HUES6 (cell line): ENCODE results near the gene DDX56.
A peak's percentile ranks its signal among the peaks of the same experiment; 100 is the strongest.

ENCODE experiments used
- H3K27ac ChIP-seq: 2 replicates; pipeline ENCODE4 v1.7.0; 2013; ENCODE audit warnings: low read depth, mild to moderate bottlenecking, low read length, inconsistent platforms
- H3K27me3 ChIP-seq: 2 replicates; pipeline ENCODE4 v1.6.1; 2013; ENCODE audit warnings: low read length; ENCODE audit not compliant: control insufficient read depth, insufficient read depth
- H3K36me3 ChIP-seq: 2 replicates; pipeline ENCODE4 v1.6.1; 2013; ENCODE audit warnings: low read length; ENCODE audit not compliant: control insufficient read depth, insufficient read depth
- H3K4me1 ChIP-seq: 2 replicates; pipeline ENCODE4 v1.6.1; 2013; ENCODE audit warnings: low read length; ENCODE audit not compliant: control insufficient read depth, insufficient read depth
- H3K4me3 ChIP-seq: 2 replicates; pipeline ENCODE4 v1.5.1; 2013; ENCODE audit warnings: low read depth, low read length
- H3K9ac ChIP-seq: one replicate; pipeline ENCODE4 v1.6.1; 2013; ENCODE audit warnings: mild to moderate bottlenecking, low read length
- H3K9me3 ChIP-seq: 2 replicates; pipeline ENCODE4 v1.6.1; 2013; ENCODE audit warnings: low read depth, low read length; ENCODE audit not compliant: control insufficient read depth, insufficient read depth

Gene DDX56

GRCh38 chr7:44595934-44596635 lies 22.4 kb upstream of the DDX56 start:
- Histone ChIP-seq H3K9me3 (no peaks in the 10 kb centered on the region), H3K4me3 (no peak overlapping the region), H3K36me3 (no peaks in the 10 kb centered on the region), H3K27ac (no peak overlapping the region), H3K4me1 (no peaks in the 10 kb centered on the region), H3K27me3 (no peaks in the 10 kb centered on the region), H3K9ac (no peak overlapping the region)

- H3K27ac ChIP-seq: no peak overlapping the region
- H3K4me1 ChIP-seq: no peaks in the 10 kb centered on the region
- H3K36me3 ChIP-seq: no peaks in the 10 kb centered on the region
- H3K9ac ChIP-seq: no peak overlapping the region
- H3K4me3 ChIP-seq: no peak overlapping the region
- H3K9me3 ChIP-seq: no peaks in the 10 kb centered on the region
- no peaks in the 10 kb centered on the region for H3K27me3 ChIP-seq
Observed at GRCh38 chr7:44590910-44591309, 17.2 kb upstream of the DDX56 start.

DNA sequence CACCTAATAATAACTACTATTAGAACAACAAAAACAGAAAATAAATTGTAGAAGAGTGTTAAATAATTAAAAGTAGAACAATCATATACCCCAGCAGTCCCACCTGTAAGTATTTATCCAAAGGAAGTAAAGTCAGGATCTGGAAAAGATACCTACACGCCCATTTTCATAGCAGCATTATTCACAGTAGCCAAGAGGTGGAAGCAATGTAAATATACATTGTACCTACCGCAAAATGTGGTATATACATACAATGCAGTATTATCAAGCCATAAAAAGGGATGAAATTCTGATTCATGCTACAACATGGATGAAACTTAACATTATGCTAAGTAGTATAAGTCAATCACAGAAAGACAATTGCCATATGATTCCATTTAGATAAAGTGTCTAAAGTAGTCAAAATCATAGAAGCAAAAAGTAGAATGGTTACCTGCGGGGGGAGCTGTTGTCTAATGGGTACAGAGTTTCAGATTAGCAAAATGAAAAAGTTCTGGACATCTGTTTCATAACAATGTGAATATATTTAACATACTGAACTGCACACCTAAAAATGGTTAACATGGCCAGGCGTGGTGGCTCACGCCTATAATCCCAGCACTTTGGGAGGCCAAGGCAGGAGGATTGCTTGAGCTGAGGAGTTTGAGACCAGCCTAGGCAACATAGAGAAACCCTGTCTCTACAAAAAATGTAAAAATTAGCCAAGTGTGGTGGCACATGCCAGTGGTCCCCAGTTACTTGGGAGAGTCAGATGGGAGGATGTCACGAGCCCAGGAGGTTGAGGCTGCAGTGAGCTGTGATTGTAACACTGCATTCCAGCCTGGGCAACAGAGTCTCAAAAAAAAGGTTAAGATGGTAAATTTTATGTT lies 14.4 kb upstream of the DDX56 start:
- no peak overlapping the region for H3K4me3 ChIP-seq
- no peaks in the 10 kb centered on the region for H3K27me3 ChIP-seq
- H3K4me1 ChIP-seq: 0 out of 2 replicates have a peak, but pooled peaks cover 1% of the 10 kb centered on the region
- no peak overlapping the region for H3K27ac ChIP-seq
- H3K36me3 ChIP-seq: no peaks in the 10 kb centered on the region
- no peak overlapping the region for H3K9ac ChIP-seq
- H3K9me3 ChIP-seq: no peaks in the 10 kb centered on the region

GRCh38 chr7:44583146-44583865 lies 9.6 kb upstream of the DDX56 start:
- Histone ChIP-seq H3K9ac (no peak overlapping the region), H3K27ac (no peak overlapping the region), H3K9me3 (no peaks in the 10 kb centered on the region), H3K4me1 (peaks cover 10% of the 10 kb centered on the region; the same call in 1 of the 2 replicates), H3K27me3 (no peaks in the 10 kb centered on the region), H3K36me3 (peaks cover 25% of the 10 kb centered on the region), H3K4me3 (peak overlapping the region; percentile 75)

- Histone ChIP-seq H3K27ac (peak within 1 kb of the TSS; percentile 62), H3K4me3 (peak within 1 kb of the TSS; percentile 85)
Observed at GRCh38 chr7:44581879-44582603, 8.3 kb upstream of the DDX56 start, which contains the start of gene TMED4. Gene TMED4 (minus strand): TSS chr7:44582231. CDS start chr7:44582206, 25 bp downstream.

GRCh38 chr7:44580945-44581878 lies 7.5 kb upstream of the DDX56 start:
- peak overlapping the region; percentile 85 for H3K4me3 ChIP-seq
- peak overlapping the region; percentile 50; the same call in 1 of the 2 replicates for H3K27ac ChIP-seq
- peaks cover 10% of the 10 kb centered on the region; the same call in 1 of the 2 replicates for H3K4me1 ChIP-seq
- peaks cover 30% of the 10 kb centered on the region for H3K36me3 ChIP-seq
- H3K9me3 ChIP-seq: no peaks in the 10 kb centered on the region
- no peaks in the 10 kb centered on the region for H3K27me3 ChIP-seq
- peak overlapping the region; percentile 84 for H3K9ac ChIP-seq

More at GRCh38 chr7:44581879-44582603, 8.3 kb upstream of the DDX56 start, which contains the start of gene TMED4:
- H3K27me3 ChIP-seq: no peaks in the 10 kb centered on the region
- peaks cover 30% of the 10 kb centered on the region for H3K36me3 ChIP-seq
- peak within 1 kb of the TSS; percentile 84 for H3K9ac ChIP-seq
- H3K4me1 ChIP-seq: peaks cover 10% of the 10 kb centered on the region; the same call in 1 of the 2 replicates
- H3K9me3 ChIP-seq: no peaks in the 10 kb centered on the region

DNA sequence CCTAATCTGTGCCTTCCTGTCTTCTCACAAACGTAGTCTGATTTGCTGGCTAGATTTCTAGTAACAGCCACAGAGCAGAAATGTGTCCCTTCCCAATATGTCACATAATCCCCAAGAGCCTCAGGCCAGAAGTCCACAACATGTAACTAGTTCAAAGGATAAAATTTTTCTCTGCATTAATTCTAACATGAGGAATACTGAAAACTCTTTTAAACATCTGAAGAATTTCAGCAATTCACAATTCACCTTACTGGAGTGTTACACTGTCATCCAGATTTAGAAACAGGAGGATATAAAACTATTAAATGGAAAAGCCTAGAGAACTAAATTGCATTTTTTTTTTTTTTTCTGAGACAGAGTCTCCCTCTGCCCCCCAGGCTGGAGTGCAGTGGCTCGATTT lies 2.5 kb upstream of the DDX56 start:
- Histone ChIP-seq H3K4me1 (peaks cover 19% of the 10 kb centered on the region), H3K27me3 (no peaks in the 10 kb centered on the region), H3K27ac (no peak overlapping the region), H3K4me3 (no peak overlapping the region), H3K9me3 (no peaks in the 10 kb centered on the region), H3K36me3 (peaks cover 59% of the 10 kb centered on the region), H3K9ac (no peak overlapping the region)

GRCh38 chr7:44575054-44575453 lies 1.3 kb upstream of the DDX56 start:
- no peaks in the 10 kb centered on the region for H3K9me3 ChIP-seq
- H3K27me3 ChIP-seq: no peaks in the 10 kb centered on the region
- H3K27ac ChIP-seq: no peak overlapping the region
- H3K4me1 ChIP-seq: peaks cover 14% of the 10 kb centered on the region
- peak overlapping the region; percentile 97 for H3K4me3 ChIP-seq
- peaks cover 61% of the 10 kb centered on the region for H3K36me3 ChIP-seq
- peak overlapping the region; percentile 98 for H3K9ac ChIP-seq

- no peaks in the 10 kb centered on the region for H3K9me3 ChIP-seq
Observed at GRCh38 chr7:44574287-44574872, 672 bp upstream of the DDX56 start.

More at GRCh38 chr7:44574287-44574872, 672 bp upstream of the DDX56 start:
- H3K27ac ChIP-seq: peak overlapping the region; percentile 89
- H3K36me3 ChIP-seq: peaks cover 61% of the 10 kb centered on the region
- peak overlapping the region; percentile 98 for H3K9ac ChIP-seq
- peak overlapping the region; percentile 97 for H3K4me3 ChIP-seq
- no peaks in the 10 kb centered on the region for H3K27me3 ChIP-seq
- peaks cover 14% of the 10 kb centered on the region for H3K4me1 ChIP-seq
